B cell (primary cell): ENCODE results near the gene TYW5. TPM values are rescaled to one million over a fixed set of nuclear protein-coding genes. Genes with fewer than 3 reads are reported as not detected.

Experiments used
- ATAC-seq: fragments of 200-7000 bp; cut with Tn5 transposase; one replicate; pipeline ENCODE4 v1.10.0; 2021; ENCODE audit warnings: low read depth, mild to moderate bottlenecking, moderate number of reproducible peaks, moderate library complexity
- CTCF ChIA-PET: fragments of 350-600 bp; sonication (Branson Sonifier 250); formaldehyde crosslinking; loops from one replicate; lab custom pipeline; 2021; ENCODE audit warnings: antibody characterized with exemption, inconsistent platforms; lab: Charles Lee
- POLR2A ChIA-PET: fragments of 350-600 bp; sonication (Branson Sonifier 250); formaldehyde crosslinking; loops from one replicate; lab custom pipeline; 2021; ENCODE audit warnings: antibody characterized with exemption; lab: Charles Lee
- DNase-seq: peaks from one replicate; pipeline ENCODE4 v3.0.0; 2013
- H2AFZ ChIP-seq: 2 replicates; pipeline ENCODE4 v1.6.1; 2012; ENCODE audit warnings: mild to moderate bottlenecking, low read depth, low read length; ENCODE audit not compliant: insufficient read depth, poor library complexity, severe bottlenecking
- H3K27ac ChIP-seq, 2 donors: 1 replicate in 1 of 2; 2 replicates in 1 of 2; pipeline ENCODE4 v1.5.1; 2012 to 2013; ENCODE audit warnings: low read length in 2 of 2, mild to moderate bottlenecking in 2 of 2, moderate library complexity in 1 of 2
- H3K27me3 ChIP-seq, 4 experiments: fragments of 200-600 bp in 1 of 4; sonication (generic) in 1 of 4; replicated peaks in 1 of 4; 1 replicate in 2 of 4; 2 replicates in 2 of 4; pipeline versions ENCODE4 v1.6.1 to v1.7.0; 2013 to 2016; ENCODE audit warnings: low read length in 3 of 4, mild to moderate bottlenecking in 2 of 4, mixed read lengths in 1 of 4, moderate library complexity in 1 of 4; ENCODE audit not compliant: insufficient read depth in 4 of 4, control insufficient read depth in 3 of 4; ENCODE audit errors: control extremely low read depth in 1 of 4
- H3K36me3 ChIP-seq, 2 experiments: replicated peaks in 1 of 2; 1 replicate in 1 of 2; 2 replicates in 1 of 2; pipeline versions ENCODE4 v1.6.1 to v1.7.1; 2013; ENCODE audit warnings: low read length in 1 of 2; ENCODE audit not compliant: insufficient read depth in 2 of 2, control insufficient read depth in 1 of 2; ENCODE audit errors: control extremely low read depth in 1 of 2, extremely low read depth in 1 of 2
- H3K4me1 ChIP-seq, 2 donors: fragments of 200-600 bp in 1 of 2; sonication (generic) in 1 of 2; 1 replicate in 1 of 2; 2 replicates in 1 of 2; pipeline versions ENCODE4 v1.5.1 to v1.6.1; 2013 to 2017; ENCODE audit warnings: low read length in 2 of 2; ENCODE audit not compliant: control insufficient read depth in 2 of 2, insufficient read depth in 2 of 2
- H3K4me2 ChIP-seq: replicated peaks from 2 replicates; pipeline ENCODE3; 2012; ENCODE audit warnings: mild to moderate bottlenecking, low read depth, low read length; ENCODE audit not compliant: poor library complexity, severe bottlenecking
- H3K4me3 ChIP-seq, 5 experiments: fragments of 200-600 bp in 1 of 5; sonication (generic) in 1 of 5; 1 replicate in 3 of 5; 2 replicates in 2 of 5; pipeline versions ENCODE4 v1.5.1 to v1.7.0; 2011 to 2016; ENCODE audit warnings: low read length in 4 of 5, mild to moderate bottlenecking in 4 of 5, low read depth in 2 of 5, control low read depth in 1 of 5, moderate library complexity in 1 of 5; ENCODE audit not compliant: insufficient read depth in 1 of 5; ENCODE audit errors: control extremely low read depth in 1 of 5, extremely low read depth in 1 of 5
- H3K79me2 ChIP-seq: fragments of 200-600 bp; sonication (generic); one replicate; pipeline ENCODE4 v1.6.0; 2016; ENCODE audit warnings: low read length; ENCODE audit not compliant: control insufficient read depth, insufficient read depth
- H3K9ac ChIP-seq: fragments of 200-600 bp; sonication (generic); 2 replicates; pipeline ENCODE4 v1.6.1; 2017; ENCODE audit warnings: mild to moderate bottlenecking, low read length, moderate library complexity
- H3K9me3 ChIP-seq, 3 donors: one replicate each; pipeline versions ENCODE4 v1.6.1 to v1.7.1; 2013; ENCODE audit warnings: low read length in 2 of 3; ENCODE audit not compliant: control insufficient read depth in 2 of 3, insufficient read depth in 1 of 3; ENCODE audit errors: control extremely low read depth in 1 of 3
- H4K20me1 ChIP-seq: 2 replicates; pipeline ENCODE4 v1.6.0; 2012; ENCODE audit warnings: mild to moderate bottlenecking, low read length; ENCODE audit not compliant: insufficient read depth, control insufficient read depth, poor library complexity, severe bottlenecking
- H3K27ac Mint-ChIP-seq: one replicate; pipeline ENCODE4 v1.8.0; 2021; ENCODE audit warnings: mixed read lengths
- H3K27me3 Mint-ChIP-seq: one replicate; pipeline ENCODE4 v1.8.0; 2021; ENCODE audit warnings: mixed read lengths
- H3K4me1 Mint-ChIP-seq: one replicate; pipeline ENCODE4 v1.8.0; 2021; ENCODE audit warnings: mixed read lengths
- H3K4me3 Mint-ChIP-seq: one replicate; pipeline ENCODE4 v1.8.0; 2021; ENCODE audit warnings: mixed read lengths
- H3K9me3 Mint-ChIP-seq: one replicate; pipeline ENCODE4 v1.8.0; 2022; ENCODE audit warnings: mixed read lengths; ENCODE audit not compliant: insufficient read depth
- EZH2 ChIP-seq: IDR thresholded peaks from 2 replicates; pipeline ENCODE4 v1.6.1; 2012; ENCODE audit warnings: borderline replicate concordance, low read depth, mild to moderate bottlenecking, moderate library complexity, low read length; ENCODE audit not compliant: insufficient read depth, poor library complexity, severe bottlenecking
- WGBS: methylation state at CpG from one replicate; pipeline ENCODE4 v1.1.5; 2013; ENCODE audit warnings: missing lambda C conversion rate; ENCODE audit not compliant: insufficient coverage; 5-methylcytosine and 5-hydroxymethylcytosine counted together
- intact Hi-C: fragments of 100-400 bp; cut with micrococcal nuclease; formaldehyde crosslinking; loops from one replicate; pipeline ENCODE4 v1.10.0; 2022
- polyA plus RNA-seq: library from polyadenylated mRNA; depleted of rRNA; stranded (reverse); fragments of >200 nt; gene quantifications from 2 replicates; pipeline ENCODE4 v1.2.3, GENCODE V29; 2012
- total RNA-seq, 2 donors: library from RNA; stranded (reverse); fragments of 120-200 nt in 1 of 2; gene quantifications; 1 replicate in 1 of 2; 2 replicates in 1 of 2; pipeline versions ENCODE4 v1.2.3 to v1.2.4, GENCODE V29; 2013 to 2022
- TF ChIP-seq, protein P1 (sequence below): fragments of 200-600 bp; IDR thresholded peaks from one replicate; pipeline ENCODE4 v1.8.0; 2022; ENCODE audit warnings: antibody characterized with exemption, mild to moderate bottlenecking

The TYW5 gene
- total and polyA plus RNA-seq, 2 donors (not counting 1 experiment from before 2014, with no cell fraction given), result 4.5 to 15.0 TPM

- Mint-ChIP-seq H3K9me3 (no peaks in the 10 kb centered on the region), H3K27ac (no peak overlapping the region), H3K4me1 (peaks cover 44% of the 10 kb centered on the region), H3K4me3 (peak overlapping the region; percentile 63), H3K27me3 (no peaks in the 10 kb centered on the region)
- H3K4me3 ChIP-seq, result no peak overlapping the region
- 100% methylated on average over 4 of the region's 4 CpGs for WGBS
- H4K20me1 ChIP-seq, result peaks cover 4% of the 10 kb centered on the region
- no peak overlapping the region for H3K4me2 ChIP-seq
- H3K9ac ChIP-seq, result no peak overlapping the region
- H3K27me3 ChIP-seq, result no peaks in the 10 kb centered on the region
- TF ChIP-seq EZH2, result no peak
- TF ChIP-seq, protein P1, sequence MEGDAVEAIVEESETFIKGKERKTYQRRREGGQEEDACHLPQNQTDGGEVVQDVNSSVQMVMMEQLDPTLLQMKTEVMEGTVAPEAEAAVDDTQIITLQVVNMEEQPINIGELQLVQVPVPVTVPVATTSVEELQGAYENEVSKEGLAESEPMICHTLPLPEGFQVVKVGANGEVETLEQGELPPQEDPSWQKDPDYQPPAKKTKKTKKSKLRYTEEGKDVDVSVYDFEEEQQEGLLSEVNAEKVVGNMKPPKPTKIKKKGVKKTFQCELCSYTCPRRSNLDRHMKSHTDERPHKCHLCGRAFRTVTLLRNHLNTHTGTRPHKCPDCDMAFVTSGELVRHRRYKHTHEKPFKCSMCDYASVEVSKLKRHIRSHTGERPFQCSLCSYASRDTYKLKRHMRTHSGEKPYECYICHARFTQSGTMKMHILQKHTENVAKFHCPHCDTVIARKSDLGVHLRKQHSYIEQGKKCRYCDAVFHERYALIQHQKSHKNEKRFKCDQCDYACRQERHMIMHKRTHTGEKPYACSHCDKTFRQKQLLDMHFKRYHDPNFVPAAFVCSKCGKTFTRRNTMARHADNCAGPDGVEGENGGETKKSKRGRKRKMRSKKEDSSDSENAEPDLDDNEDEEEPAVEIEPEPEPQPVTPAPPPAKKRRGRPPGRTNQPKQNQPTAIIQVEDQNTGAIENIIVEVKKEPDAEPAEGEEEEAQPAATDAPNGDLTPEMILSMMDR, result no peak
- peaks cover 40% of the 10 kb centered on the region for H3K79me2 ChIP-seq
- H2AFZ ChIP-seq, result no peak overlapping the region
- intact Hi-C loops, result loop anchor here (5.0 kb wide), 2 partner anchors 929 to 1494 kb away; partner anchors contain the start of genes NIF3L1, PPIL3, STRADB and TRAK2
- POLR2A ChIA-PET, result interaction anchor here (0.9 kb wide), 1 partner anchor 18 kb away, joined by 3 read pairs; no protein-coding TSS in a partner anchor
- CTCF ChIA-PET, result no interaction called here
- no peak overlapping the region for H3K27ac ChIP-seq
- DNase-seq (no peak), ATAC-seq (no peak)
- no peaks in the 10 kb centered on the region for H3K9me3 ChIP-seq
- peaks cover 24 to 27% of the 10 kb centered on the region in 2 donors for H3K4me1 ChIP-seq
- H3K36me3 ChIP-seq, result peaks cover 7 to 37% of the 10 kb centered on the region in 2 experiments
Measured at GRCh38 chr2:199958014-199958413, 2.7 kb upstream of the TYW5 start.

GRCh38 chr2:199956062-199956380 is 730 bp upstream of the TYW5 start:
- POLR2A ChIA-PET, result no interaction called here
- Histone ChIP-seq H3K4me1 (peaks cover 24 to 27% of the 10 kb centered on the region in 2 donors), H3K4me2 (peak overlapping the region; percentile 80), H3K9me3 (no peaks in the 10 kb centered on the region), H3K36me3 (peaks cover 2 to 21% of the 10 kb centered on the region in 2 experiments), H4K20me1 (peaks cover 4% of the 10 kb centered on the region), H3K9ac (peak overlapping the region; percentile 88), H3K4me3 (peak overlapping the region; percentile 70 to 97 (median 75)), H3K27me3 (no peaks in the 10 kb centered on the region), H3K27ac (peak overlapping the region; percentile 59 to 85), H3K79me2 (peaks cover 51% of the 10 kb centered on the region), H2AFZ (peak overlapping the region; percentile 99)
- ATAC-seq, result no peak
- H3K27ac Mint-ChIP-seq, result peak overlapping the region; percentile 93
- CTCF ChIA-PET, result no interaction called here
- no peak for DNase-seq
- no peak for TF ChIP-seq EZH2
- TF ChIP-seq, protein P1, result no peak
- peaks cover 51% of the 10 kb centered on the region for H3K4me1 Mint-ChIP-seq
- H3K27me3 Mint-ChIP-seq, result no peaks in the 10 kb centered on the region
- 0% methylated on average over 10 of the region's 10 CpGs for WGBS
- H3K9me3 Mint-ChIP-seq, result no peaks in the 10 kb centered on the region
- H3K4me3 Mint-ChIP-seq, result peak overlapping the region; percentile 98
- intact Hi-C loops, result loop anchor here (5.0 kb wide), 2 partner anchors 931 to 1496 kb away; partner anchors contain the start of genes NIF3L1, PPIL3, STRADB and TRAK2
